ENCODE measurements around the gene SELENOH. TPM values are rescaled to one million over a fixed set of nuclear protein-coding genes. Genes with fewer than 3 reads are reported as not detected.
"Not testable (repeated sequence)": the region's sequence is repeated elsewhere in the genome, so short reads cannot be mapped to it uniquely, and the experiment has no call there.

Gene SELENOH
- total and polyA plus RNA-seq, 2 of the 8 experiments (the other 6 are each of a cell fraction or from before 2014, with no cell fraction given): 243 to 264 TPM

GRCh38 chr11:57705432-57705831 is 35.9 kb upstream of the SELENOH start:
- CTCF ChIA-PET (ENCODE audit: partially characterized antibody): interaction anchor here (1.2 to 1.5 kb wide), 3 partner anchors 46 to 355 kb away, joined by 3 to 5 read pairs (median 4); partner anchors contain the start of gene BTBD18
- H3K4me1 ChIP-seq (replicated peaks in 1 of 4; ENCODE audit: control insufficient read depth in 3 of 4, insufficient read depth in 4 of 4, low read length in 3 of 4); H4K20me1 ChIP-seq (replicated peaks in 1 of 2; ENCODE audit: control insufficient read depth in 1 of 2, insufficient read depth in 2 of 2, low read length in 2 of 2); H3K4me2 ChIP-seq (ENCODE audit: insufficient read depth in 1 of 2, low read depth in 2 of 2, low read length in 2 of 2); H3K27me3 ChIP-seq (replicated peaks in 1 of 4; ENCODE audit: control insufficient read depth in 3 of 4, extremely low read depth in 1 of 4, insufficient read depth in 3 of 4, low read length in 3 of 4); H4K91ac ChIP-seq (replicated peaks; ENCODE audit: insufficient read length, low read length); H3K9me3 ChIP-seq (ENCODE audit: insufficient read depth in 2 of 2, low read depth in 1 of 2, low read length in 1 of 2); H3K23me2 ChIP-seq (ENCODE audit: low read depth, low read length); H2BK20ac ChIP-seq (ENCODE audit: low read length); H4K8ac ChIP-seq (ENCODE audit: extremely low read depth, insufficient read depth, low read length); H2AFZ ChIP-seq (ENCODE audit: low read length); H3K56ac ChIP-seq (replicated peaks; ENCODE audit: insufficient read length, low read depth, low read length); H3K4ac ChIP-seq (replicated peaks; ENCODE audit: insufficient read length, low read depth, low read length); H3K79me1 ChIP-seq (ENCODE audit: low read depth, low read length); H3K4me3 ChIP-seq (ENCODE audit: extremely low read depth in 1 of 4, insufficient read depth in 2 of 4, low read depth in 3 of 4, low read length in 4 of 4); DNase-seq (ENCODE audit: low read depth in 1 of 2, low spot score in 2 of 2); H3K14ac ChIP-seq (ENCODE audit: insufficient read length); H3K9ac ChIP-seq (replicated peaks in 1 of 4; ENCODE audit: extremely low read depth in 1 of 4, low read depth in 3 of 4, low read length in 3 of 4); H3K27ac ChIP-seq (ENCODE audit: low read depth, low read length); H2BK5ac ChIP-seq (ENCODE audit: low read depth, low read length); H2BK12ac ChIP-seq (ENCODE audit: low read depth, low read length); H2BK15ac ChIP-seq (ENCODE audit: low read length); H4K5ac ChIP-seq (ENCODE audit: insufficient read length, low read depth, low read length); FAIRE-seq; H2AK5ac ChIP-seq (ENCODE audit: low read depth, low read length); H2BK120ac ChIP-seq (replicated peaks; ENCODE audit: low read depth, low read length); H3K18ac ChIP-seq (ENCODE audit: extremely low read depth, low read length); H3K23ac ChIP-seq (ENCODE audit: insufficient read length); H3K79me2 ChIP-seq (ENCODE audit: control insufficient read depth in 1 of 2, insufficient read depth in 2 of 2, low read length in 2 of 2): not testable (repeated sequence)
- POLR2A ChIA-PET (ENCODE audit: partially characterized antibody): interaction anchor here (0.7 to 2.0 kb wide), 6 partner anchors 12 to 42 kb away, joined by 3 to 9 read pairs (median 4); partner anchors contain the start of gene SELENOH
- 84% methylated on average over 6 of the region's 8 CpGs; no CpG with 5 or more reads in 1 of the 2 experiments for WGBS, 2 experiments (ENCODE audit: extremely low coverage in 1 of 2, insufficient coverage in 1 of 2, insufficient read length in 1 of 2, insufficient replicate concordance in 2 of 2, low coverage in 1 of 2, low lambda C conversion rate in 2 of 2, missing lambda C conversion rate in 1 of 2)
- H3K36me3 ChIP-seq (ENCODE audit: control insufficient read depth in 2 of 4, insufficient read depth in 4 of 4, low read length in 3 of 4): peaks cover 13 to 34% (median 24%) of the 10 kb centered on the region in 4 experiments
